HG03175 (cell line): ENCODE data around the gene RARB.

Experiments used
- ATAC-seq: cut with Tn5 transposase; IDR thresholded peaks from one replicate; pipeline ENCODE4 v1.9.1; 2021; ENCODE audit warnings: mild to moderate bottlenecking, moderate library complexity; ENCODE audit not compliant: unreplicated experiment

The RARB gene

GRCh38 chr3:25427942-25428788 lies at the start of gene RARB:
Gene RARB, plus strand, starts transcription at chr3:25428263. Its CDS starts 469 bp downstream, at chr3:25428732.
- ATAC-seq = no peak

- ATAC-seq = no peak
These were observed 49.2 kb upstream of the RARB start for GRCh38 chr3:25378786-25379311.

GRCh38 chr3:25380222-25380739 lies 47.8 kb upstream of the RARB start:
- ATAC-seq = no peak

- no peak for ATAC-seq
These were observed 47.0 kb upstream of the RARB start for GRCh38 chr3:25381083-25381482.

GRCh38 chr3:25384471-25384870 lies 43.6 kb upstream of the RARB start:
- no peak for ATAC-seq

GRCh38 chr3:25385807-25386460 lies 42.1 kb upstream of the RARB start:
- ATAC-seq = no peak

- no peak for ATAC-seq
These were observed 41.3 kb upstream of the RARB start for GRCh38 chr3:25386686-25387255.

GRCh38 chr3:25390605-25391004 lies 37.5 kb upstream of the RARB start:
- ATAC-seq = no peak

- ATAC-seq = no peak
These were observed 31.8 kb upstream of the RARB start for GRCh38 chr3:25396251-25396650.

- ATAC-seq = no peak
These were observed 31.4 kb upstream of the RARB start for GRCh38 chr3:25396686-25397085.

- no peak for ATAC-seq
These were observed 30.9 kb upstream of the RARB start for GRCh38 chr3:25397150-25397549.

- ATAC-seq = no peak
These were observed 27.5 kb upstream of the RARB start for GRCh38 chr3:25400587-25400986.

- no peak for ATAC-seq
These were observed 24.1 kb upstream of the RARB start for GRCh38 chr3:25403968-25404367.

GRCh38 chr3:25404569-25404968 lies 23.5 kb upstream of the RARB start:
- ATAC-seq = no peak

- no peak for ATAC-seq
These were observed 22.7 kb upstream of the RARB start for GRCh38 chr3:25405335-25405734.

GRCh38 chr3:25410703-25411102 lies 17.4 kb upstream of the RARB start:
- ATAC-seq = no peak

GRCh38 chr3:25412269-25412668 lies 15.8 kb upstream of the RARB start:
- ATAC-seq = no peak

GRCh38 chr3:25416176-25416575 lies 11.9 kb upstream of the RARB start:
- ATAC-seq = no peak

- ATAC-seq = no peak
These were observed 9.5 kb upstream of the RARB start for GRCh38 chr3:25418596-25418995.

- ATAC-seq = no peak
These were observed 8.8 kb upstream of the RARB start for GRCh38 chr3:25419251-25419650.

- ATAC-seq = no peak
These were observed 7.9 kb upstream of the RARB start for GRCh38 chr3:25420147-25420546.

- no peak for ATAC-seq
These were observed 7.2 kb upstream of the RARB start for GRCh38 chr3:25420885-25421284.
